Stimulated activated CD4-positive, alpha-beta T cell treated with anti-CD3 and anti-CD28 coated beads, Interleukin-2, amount 100 ng/mL, for 4 hours (primary cell): ENCODE measurements around the gene EGFL8.
A peak's percentile ranks its signal among the peaks of the same experiment; 100 is the strongest.
"Not testable (repeated sequence)": the region's sequence is repeated elsewhere in the genome, so short reads cannot be mapped to it uniquely, and the experiment has no call there.

Experiments used
- DNase-seq: peaks from one replicate; pipeline ENCODE4 v3.0.0-alpha.2; 2020; ENCODE audit warnings: low read depth

EGFL8 gene

DNA sequence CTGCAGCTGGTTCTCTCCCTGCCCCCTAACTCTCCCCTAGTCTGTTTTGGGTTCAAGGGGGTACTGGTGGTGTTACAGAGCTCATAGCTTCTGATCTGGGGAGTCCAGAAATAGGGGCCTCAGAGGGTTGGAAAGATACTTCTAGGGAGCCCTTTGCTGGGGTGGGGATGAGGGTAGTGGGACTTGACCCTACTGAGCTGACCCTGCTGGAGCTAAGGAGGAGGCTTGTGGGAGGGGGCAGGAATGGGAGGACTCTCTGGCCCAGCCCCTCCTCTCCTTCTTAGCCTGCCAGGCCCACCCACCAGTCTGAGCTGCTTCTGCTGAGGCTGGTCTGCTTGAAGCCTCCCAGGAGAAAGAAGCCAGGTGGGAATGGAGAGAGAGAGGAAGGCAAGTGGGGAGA, at the start of gene EGFL8:
Gene EGFL8 (plus strand): TSS at position 301 of the 400 bp plus-strand sequence. CDS start 1,571 bp downstream, outside the sequence.
- no peak for DNase-seq

DNA sequence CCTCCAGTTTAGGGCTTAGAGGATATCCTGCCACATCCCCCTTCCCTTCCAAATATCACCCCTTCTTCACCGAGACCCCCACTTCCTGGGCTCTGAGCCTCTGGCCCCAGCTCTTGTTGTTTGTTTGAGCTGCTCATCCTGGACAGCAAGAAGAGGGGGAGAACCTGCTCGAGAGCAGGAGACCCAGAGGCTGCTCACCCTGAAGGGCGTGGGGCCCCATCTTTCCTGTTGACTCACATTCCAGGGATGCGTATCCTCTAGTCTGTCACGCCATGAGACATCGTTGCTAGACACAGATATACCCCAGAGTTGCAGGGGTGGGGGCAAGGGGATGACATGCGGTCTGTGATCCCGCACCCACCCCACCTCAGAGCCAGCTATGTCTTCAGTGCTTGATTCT, 49.6 kb upstream of the EGFL8 start:
- no peak for DNase-seq

DNA sequence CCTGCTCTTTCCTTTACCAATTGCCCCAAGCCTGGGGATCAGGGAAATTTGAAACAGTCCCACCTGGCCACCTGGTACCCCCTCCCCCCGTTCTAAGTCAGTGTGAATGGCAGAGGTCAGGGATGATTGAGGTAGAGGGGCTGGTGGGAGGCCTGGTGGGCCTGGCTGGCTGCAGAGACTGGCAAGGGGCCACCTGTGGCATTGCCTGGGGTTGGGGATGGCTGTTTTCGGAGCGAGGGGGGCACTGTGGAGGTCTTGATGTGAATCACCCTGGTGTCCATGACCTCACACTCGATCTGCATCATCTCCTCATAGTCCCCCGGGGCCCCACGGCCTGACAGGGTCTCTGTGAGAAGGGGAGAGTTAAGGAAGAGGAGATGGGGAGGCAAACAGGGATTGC, 48.8 kb upstream of the EGFL8 start:
- DNase-seq = no peak

DNA sequence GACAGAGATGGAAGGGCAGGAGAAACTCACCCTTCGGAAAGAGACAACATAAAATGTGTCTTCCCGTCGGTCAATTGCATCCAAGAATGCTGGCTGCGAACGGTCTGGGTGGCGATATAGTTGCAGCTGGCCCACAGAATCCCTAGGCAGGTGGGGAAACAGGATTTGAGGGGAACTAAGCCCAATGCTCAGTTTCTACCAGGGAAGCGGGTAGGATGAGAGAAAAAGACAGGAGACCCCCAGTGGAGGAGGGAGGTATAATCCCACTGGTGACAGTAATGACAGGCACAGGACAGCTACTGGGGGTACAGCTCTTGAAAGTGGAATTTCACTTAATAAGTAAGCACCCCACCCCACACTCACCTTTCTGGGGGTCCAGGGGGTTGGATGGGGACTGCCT, 47.7 kb upstream of the EGFL8 start:
- DNase-seq = no peak

GRCh38 chr6:32117461-32117860, 46.9 kb upstream of the EGFL8 start:
- no peak for DNase-seq

DNA sequence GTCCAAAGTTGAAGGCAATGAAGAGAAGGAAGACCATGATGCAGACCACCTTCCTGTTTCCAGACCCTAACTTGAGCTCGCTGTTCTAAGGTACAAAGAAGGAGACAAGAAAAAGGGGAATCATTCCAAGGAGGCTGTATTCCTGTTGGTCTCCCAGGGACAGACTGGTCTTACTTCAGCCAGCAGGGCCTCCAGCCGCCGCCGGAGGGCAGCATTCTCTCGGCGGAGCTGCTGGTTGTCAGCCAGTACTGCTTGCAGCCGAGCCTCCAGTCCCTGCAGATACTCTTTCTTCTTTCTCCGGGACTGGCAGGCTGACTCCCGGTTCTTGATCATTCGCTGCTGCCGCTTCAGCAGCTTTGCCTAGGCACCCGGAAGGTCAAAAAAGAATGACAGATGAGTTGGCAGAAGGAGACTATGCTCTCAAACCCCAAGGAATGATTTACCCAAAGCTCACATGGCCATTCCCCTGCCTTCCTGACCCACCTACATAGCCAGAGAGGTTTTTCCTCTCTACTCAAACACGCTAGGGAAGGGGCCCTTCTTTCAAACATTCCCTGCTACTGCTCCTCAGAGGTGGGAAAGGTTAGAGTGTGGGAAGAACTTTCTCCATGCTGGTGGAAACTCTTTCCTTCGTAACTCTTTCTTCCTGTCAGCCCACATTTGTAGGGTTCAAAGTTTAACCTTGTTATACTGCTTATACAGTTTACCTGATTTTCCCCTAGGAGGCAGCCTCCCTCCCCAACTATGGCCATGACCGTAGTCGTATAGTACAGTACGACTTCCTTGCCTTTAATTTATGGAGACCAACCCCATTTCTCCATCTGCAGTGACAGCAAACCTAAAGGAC, 45.4 kb upstream of the EGFL8 start:
- DNase-seq = peak; percentile 44

GRCh38 chr6:32120573-32121059, 43.8 kb upstream of the EGFL8 start:
- no peak for DNase-seq

- no peak for DNase-seq
Observed at GRCh38 chr6:32123681-32124080, 40.7 kb upstream of the EGFL8 start.

- no peak for DNase-seq
Observed at GRCh38 chr6:32126880-32127279, 37.5 kb upstream of the EGFL8 start.

DNA sequence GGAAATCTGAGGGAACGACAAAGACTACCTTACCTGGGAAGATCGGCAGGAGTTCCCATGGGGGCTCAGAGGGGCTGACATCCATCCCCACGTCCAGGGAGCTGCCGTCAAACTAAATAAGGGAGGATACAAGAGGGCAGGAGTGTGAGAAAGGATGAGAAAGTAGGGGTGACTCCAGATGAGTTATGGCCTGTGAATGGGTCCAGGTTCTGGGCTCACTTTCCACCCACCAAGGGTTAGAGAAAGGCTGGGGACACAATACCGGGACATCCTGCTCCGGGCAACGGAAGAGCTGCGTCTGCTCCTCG, 37.0 kb upstream of the EGFL8 start:
- no peak for DNase-seq

DNA sequence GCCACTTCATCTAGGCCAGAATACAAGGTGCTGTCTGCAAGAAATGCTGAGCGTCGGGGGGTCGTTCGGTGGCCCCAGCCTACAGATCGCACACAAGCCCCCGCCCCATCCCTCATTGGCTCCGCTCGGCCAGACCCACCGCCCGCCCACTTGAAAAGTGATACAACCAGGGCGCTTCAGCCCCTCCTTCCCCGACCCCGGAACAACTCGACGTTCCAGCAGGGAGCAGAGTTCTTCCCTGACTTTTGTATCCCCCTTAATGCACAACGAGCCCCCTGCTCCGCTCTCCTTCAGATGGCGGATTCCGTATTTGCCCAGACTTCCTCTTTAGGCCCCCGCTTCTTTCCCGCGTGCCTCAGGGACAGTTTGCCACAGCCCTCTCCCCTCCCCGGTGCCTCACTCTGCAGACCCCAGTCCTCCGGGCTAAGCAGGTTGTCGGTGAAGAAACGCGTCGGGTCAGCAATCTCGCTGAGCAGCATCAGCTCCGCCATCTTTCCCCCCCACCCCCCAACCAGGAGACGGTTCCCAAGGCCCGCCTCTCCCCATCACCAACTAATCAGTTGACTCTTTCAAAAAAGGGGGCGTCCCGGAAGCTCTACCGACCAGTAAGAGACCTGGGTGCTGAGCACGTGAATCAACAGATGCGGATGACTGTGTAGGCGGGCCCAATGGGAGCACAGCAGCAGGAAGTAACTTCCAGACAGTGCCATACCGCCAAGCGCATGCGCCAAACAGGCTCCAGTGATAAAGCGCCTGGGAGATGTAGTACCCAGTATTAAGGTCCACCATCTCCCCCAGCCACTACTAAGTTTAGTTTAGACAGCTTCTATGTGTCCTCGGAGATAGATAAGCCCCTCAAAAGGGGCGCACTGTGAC, 36.4 kb upstream of the EGFL8 start, which contains the start of gene ATF6B:
Gene ATF6B (minus strand): TSS at position 530 of the 876 bp plus-strand sequence. CDS start 39 bp downstream, at position 491.
- peak; percentile 99 for DNase-seq

DNA sequence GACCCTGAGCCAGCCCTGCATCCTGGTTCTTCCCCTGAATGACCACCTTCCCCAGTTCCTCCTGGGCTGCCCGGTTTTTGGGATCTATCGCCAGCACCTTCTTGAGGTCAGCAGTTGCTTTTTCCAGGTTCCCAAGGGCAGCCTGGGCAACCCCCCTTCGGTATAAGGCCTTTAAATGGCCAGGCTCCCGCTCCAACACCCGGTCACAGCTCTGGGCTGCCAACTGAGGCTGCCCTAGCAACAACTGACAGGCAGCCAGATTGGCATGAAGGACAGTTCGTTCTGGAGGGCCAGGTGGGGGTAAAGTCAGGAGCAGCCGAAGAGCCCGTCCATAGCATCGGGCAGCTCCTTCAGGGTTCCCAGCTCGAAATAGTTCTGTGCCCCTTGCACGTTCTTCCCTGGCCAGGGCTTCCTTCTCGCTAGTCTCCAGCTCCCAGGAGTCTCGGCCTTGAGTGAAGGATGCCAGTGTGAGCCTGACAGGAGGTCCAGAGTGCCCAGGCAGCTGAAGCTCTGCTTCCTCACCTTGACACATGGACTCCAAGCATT, 35.6 kb upstream of the EGFL8 start:
- DNase-seq = no peak

GRCh38 chr6:32129297-32130088, 34.9 kb upstream of the EGFL8 start:
- DNase-seq = no peak

DNA sequence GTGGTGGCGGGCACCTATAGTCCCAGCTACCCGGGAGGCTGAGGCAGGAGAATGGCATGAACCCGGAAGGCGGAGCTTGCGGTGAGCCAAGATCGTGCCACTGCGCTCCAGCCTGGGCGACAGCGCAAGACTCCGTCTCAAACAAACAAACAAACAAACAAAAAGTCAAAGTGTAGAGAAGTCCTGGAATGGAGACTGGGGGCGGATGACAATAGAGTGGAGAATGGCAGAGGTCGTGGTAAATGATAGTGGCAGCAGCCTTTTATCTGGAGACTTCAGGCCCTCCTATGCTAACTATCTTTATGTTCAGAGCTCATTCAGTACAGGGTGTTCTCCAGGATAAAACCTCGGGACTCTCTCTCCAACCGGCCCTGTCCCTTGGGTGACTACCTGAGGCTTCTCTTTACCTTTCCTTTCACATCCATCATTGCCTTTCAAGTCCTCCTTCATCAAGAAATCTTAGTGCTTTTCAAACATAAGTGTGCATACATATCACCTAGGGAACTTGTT, 32.9 kb upstream of the EGFL8 start:
- no peak for DNase-seq

DNA sequence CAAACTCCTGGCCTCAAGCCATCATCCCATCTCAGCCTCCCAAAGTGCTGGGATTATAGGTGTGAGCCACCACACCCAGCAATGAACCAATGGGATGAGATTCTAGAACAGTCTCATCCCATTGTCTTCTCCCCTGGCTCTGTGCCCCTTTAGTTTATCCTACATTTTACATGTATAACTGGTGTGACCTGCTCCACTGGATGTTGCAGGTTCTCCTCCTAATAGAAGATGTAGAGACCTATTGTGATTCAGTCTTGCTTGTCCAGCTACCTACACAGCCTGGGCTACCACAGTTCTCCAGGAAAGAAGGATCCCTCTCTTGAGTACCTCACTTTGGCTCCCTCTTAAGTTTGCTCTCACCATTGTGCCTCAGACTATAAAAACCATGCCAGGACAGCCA, 32.3 kb upstream of the EGFL8 start:
- DNase-seq = no peak

GRCh38 chr6:32133786-32134185, 30.6 kb upstream of the EGFL8 start:
- no peak for DNase-seq

- DNase-seq = no peak
Observed at GRCh38 chr6:32137454-32137853, 26.9 kb upstream of the EGFL8 start.

DNA sequence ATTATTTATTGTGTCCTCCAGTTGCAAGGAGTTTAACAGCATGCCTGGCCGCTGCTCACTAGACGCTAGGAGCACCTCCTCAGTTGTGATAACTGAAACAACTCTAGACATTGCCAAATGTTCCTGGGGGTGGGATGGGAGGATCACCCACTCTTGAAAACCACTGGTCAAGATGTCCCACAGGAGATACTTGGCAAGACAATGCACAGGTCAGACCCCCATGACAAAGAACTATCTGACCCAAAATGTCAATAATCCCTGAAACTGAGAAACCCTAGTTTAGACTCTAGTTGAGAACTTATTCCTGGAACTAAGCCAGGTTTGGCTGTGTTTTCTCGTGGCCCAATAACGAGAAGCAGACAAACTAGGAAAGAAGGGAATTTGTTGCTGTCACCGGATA, 24.8 kb upstream of the EGFL8 start:
- no peak for DNase-seq

- no peak for DNase-seq
Observed at GRCh38 chr6:32140420-32141046, 23.9 kb upstream of the EGFL8 start.

DNA sequence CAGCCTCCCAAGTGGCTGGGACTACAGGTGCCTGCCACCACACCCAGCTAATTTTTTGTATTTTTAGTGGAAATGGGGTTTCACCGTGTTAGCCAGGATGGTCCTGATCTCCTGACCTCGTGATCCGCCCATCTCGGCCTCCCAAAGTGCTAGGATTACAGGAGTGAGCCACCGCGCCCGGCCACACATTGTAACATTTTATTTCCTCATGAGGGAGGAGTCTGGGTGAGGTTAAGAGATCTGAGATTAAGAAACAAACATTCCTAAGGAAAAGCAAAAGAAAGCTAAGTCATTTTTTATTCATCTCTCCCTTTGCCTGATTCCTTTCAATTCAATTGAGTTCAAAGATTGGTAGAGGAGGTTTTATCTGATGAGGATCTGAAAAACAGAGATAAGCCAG, 20.2 kb upstream of the EGFL8 start:
- DNase-seq = not testable (repeated sequence)

DNA sequence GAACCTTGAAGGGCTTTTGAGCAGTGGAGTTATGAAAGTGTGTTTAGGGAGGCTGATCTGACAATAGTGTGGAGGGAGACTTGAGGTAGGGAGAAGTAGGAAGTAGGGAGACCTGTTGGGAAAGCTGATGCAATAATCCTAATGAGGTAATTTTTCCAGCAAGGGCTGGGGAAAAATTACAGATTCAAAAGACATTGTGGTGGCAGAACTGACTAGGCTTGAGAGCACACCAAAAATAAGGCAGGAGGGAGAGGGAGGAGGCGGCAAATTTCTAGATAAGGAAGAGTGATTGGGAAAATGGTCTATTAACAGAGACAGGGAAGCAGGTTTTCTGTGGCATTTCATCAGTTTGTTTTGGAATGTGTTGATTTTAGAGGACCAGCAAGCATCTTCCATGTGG, 18.1 kb upstream of the EGFL8 start:
- no peak for DNase-seq
